ENCODE measurements around the gene HK2. TPM values are rescaled to one million over a fixed set of nuclear protein-coding genes. Genes with fewer than 3 reads are reported as not detected.

HK2 gene
- total RNA-seq, 1 donor from 2014 or later: 8.1 TPM

GRCh38 chr2:74942263-74942662, 108.3 kb downstream of the HK2 start:
- no peak for TF ChIP-seq CTCF (IDR thresholded peaks at IDR 0.05; ENCODE audit: partially characterized antibody, unreplicated experiment)
- Mint-ChIP-seq H3K9me3 (ENCODE audit: unreplicated experiment) (peaks cover under 1% of the 10 kb centered on the region), H3K27me3 (ENCODE audit: unreplicated experiment) (peaks cover 1% of the 10 kb centered on the region), H3K36me3 (ENCODE audit: unreplicated experiment) (peaks cover 5% of the 10 kb centered on the region), H3K27ac (ENCODE audit: unreplicated experiment) (no peak overlapping the region), H3K4me1 (ENCODE audit: low read depth, unreplicated experiment) (no peaks in the 10 kb centered on the region), H3K4me3 (ENCODE audit: unreplicated experiment) (no peak overlapping the region)
- DNase-seq: no peak

Other genes starting within 250 kb of the HK2 start
- 0.81 TPM for gene M1AP, start 185.8 kb upstream of the HK2 start, total RNA-seq (ENCODE audit: unreplicated experiment)
- gene SEMA4F, start 179.9 kb upstream of the HK2 start, total RNA-seq (ENCODE audit: unreplicated experiment): 28.5 TPM
- 22.1 TPM for gene POLE4, start 124.5 kb downstream of the HK2 start, total RNA-seq (ENCODE audit: unreplicated experiment)